Erythroblast (primary cell): ENCODE data around the gene ABCC6.

Source experiments
- GATA1 ChIP-seq: IDR thresholded peaks from 2 replicates; pipeline ENCODE4 v1.6.1; 2011; ENCODE audit warnings: low read depth, mild to moderate bottlenecking, control low read depth, low read length, moderate library complexity
- POLR2A ChIP-seq: IDR thresholded peaks from 2 replicates; pipeline ENCODE4 v1.6.1; 2011; ENCODE audit warnings: mild to moderate bottlenecking, low read length

DNA sequence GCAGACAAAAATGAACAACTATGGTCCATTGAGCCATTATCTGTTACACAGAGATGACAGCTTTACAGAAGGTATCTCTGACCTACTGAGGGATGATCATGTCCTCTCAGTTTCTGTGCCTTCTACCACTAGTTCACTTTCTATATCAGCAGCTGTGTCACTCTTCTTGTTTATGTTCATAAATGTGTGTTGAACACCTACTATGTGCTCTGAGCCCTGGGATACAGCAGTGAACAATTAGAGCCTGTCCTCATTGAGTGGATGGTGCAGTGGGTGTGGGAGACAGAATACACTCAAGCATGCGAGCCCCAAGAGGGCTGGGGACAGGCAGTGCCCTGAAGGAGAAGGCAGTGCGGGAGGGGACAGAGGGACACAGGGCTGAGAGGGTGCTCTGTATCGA is 92.1 kb downstream of the ABCC6 start:
- no peak for TF ChIP-seq POLR2A
- TF ChIP-seq GATA1, result no peak
